HG02642 (cell line): ENCODE results near the gene SAAL1.

ENCODE experiments used
- ATAC-seq: cut with Tn5 transposase; IDR thresholded peaks from one replicate; pipeline ENCODE4 v1.9.1; 2021; ENCODE audit warnings: mild to moderate bottlenecking; ENCODE audit not compliant: unreplicated experiment, poor library complexity

Gene SAAL1

DNA sequence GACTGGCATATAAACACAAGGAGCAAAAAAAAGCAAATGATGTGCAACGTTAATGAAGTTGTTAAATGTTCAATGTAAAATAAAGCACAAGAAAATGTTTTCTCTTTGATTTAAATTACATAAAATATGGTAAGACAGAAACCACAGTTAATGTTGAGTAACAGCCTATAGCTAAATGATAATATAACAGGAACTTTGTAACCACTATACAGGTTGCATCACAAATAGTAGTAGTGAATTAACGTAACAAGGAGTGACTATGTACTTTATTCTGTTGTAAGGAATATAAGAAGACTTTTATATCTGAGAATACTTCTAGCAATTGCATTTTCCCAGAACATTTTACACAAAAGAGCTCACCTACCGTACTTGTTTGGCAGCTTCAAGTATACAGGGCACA is 16.9 kb downstream of the SAAL1 start:
- no peak for ATAC-seq

DNA sequence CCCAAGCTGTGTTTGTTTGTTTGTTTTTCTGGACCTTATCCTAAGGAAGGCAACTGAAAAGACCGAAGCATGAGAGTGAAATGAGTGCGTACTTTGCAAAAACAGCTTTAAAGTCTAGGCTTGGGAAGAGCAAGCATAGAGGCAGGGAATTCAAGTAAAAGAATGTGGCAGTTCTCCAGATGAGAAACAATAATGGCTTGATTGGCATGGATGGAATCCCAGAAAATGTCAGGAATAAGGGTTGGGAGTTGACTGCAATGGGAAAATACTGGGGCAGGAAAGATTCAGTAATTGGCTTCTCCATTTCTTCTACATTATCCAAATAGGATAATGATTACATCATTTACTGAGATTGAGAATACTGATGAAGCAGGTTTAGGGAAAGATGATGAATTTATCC is 17.5 kb downstream of the SAAL1 start:
- ATAC-seq, result no peak

DNA sequence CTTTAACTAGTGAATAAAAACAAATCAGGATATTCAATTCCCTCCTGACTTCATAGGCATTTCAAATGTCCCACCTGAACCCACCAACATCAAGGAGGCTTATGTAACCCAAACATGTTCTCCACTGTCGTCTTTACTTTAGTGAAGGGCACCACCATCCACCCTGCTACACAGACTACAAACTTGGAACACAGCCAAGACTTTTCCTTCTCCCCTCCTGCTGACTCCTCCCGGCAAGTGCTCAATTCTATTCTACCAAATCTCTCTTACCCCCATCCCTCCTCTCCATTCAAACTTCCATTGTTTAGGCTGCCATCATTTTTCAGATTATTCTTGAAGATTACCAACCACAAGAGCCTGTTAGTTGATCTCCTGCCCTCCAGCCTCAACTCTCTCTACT is 24.3 kb downstream of the SAAL1 start:
- no peak for ATAC-seq

DNA sequence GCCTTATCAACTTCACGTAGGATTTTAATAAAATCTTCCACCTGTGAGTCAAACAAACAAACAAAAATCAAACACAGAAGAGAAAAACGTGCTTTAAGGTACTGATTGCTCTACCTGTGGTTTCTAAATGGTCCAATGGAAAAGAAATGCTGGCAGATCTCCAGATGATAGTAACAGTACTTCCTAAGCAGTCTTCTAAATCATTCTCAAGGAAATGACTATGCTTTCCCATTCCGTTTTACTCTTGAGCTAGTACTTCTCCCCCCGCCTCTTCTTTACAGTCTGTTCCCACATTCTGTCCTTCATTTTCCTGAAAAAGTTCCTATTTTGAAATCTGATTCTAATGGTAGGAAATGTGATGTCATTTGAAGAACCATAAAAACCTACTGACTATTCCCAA is 25.4 kb downstream of the SAAL1 start:
- ATAC-seq, result no peak

DNA sequence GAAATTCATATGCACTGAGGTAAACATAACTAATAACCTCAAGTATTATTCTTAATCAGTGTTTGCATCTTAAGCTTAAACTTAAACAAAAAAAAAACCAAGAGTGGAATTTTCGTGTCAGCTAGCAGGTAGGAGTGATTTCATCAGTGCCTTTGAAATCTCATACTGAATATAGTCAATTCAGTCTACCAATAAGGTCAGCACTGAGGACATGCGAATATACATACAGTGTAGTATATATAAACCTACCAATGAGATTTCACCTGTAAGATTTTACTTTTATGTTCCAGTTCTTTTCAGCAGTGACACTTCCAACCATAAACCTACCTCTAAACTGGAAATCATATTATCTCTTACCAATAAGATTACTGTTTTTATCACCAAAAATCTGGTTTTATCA is 27.0 kb downstream of the SAAL1 start:
- no peak for ATAC-seq

DNA sequence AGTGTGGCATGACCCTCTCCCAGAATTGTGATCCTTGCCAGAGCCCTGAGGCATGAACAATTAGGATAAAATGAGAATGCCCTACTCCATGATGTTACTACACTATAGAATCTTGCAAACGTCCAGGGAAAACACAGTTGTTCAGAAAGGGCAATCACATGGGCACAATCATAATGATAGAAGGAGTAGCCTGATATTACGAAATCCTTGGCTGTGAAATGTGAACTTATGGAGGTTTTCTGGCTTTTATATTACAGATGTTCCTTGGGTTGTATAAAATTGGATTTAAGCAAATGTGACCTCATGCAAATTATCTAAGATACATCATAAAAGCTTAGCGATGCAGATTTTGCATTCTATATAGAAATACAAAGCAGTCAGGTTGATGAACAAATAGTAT is 30.4 kb downstream of the SAAL1 start:
- no peak for ATAC-seq

DNA sequence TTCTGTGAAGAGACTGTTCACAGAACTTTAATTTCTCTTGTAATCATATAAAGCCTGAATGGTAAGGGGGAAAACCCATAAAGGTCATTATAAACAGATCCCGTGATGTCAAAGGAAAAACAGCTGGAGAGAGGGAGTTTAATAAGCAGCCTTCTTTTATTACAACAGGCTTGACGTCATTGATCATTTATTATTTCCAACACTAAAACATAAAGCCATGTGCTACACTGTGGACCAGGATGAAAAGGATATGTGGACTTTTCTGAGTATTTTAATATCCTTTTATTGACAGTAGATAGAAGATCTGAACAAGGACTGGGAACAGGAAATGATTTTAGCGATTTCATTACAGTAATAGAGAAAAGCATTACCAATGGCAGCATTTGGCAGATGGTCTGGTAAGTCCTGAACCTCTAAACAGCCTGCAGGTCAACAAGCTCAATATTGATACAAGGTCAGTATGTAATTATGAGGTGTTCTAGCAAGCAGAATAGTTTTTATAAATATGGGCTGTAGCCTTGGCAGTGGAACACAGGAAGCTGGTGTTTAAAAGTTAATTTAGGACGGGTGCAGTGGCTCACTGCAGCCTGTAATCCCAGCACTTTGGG is 34.7 kb downstream of the SAAL1 start:
- no peak for ATAC-seq

DNA sequence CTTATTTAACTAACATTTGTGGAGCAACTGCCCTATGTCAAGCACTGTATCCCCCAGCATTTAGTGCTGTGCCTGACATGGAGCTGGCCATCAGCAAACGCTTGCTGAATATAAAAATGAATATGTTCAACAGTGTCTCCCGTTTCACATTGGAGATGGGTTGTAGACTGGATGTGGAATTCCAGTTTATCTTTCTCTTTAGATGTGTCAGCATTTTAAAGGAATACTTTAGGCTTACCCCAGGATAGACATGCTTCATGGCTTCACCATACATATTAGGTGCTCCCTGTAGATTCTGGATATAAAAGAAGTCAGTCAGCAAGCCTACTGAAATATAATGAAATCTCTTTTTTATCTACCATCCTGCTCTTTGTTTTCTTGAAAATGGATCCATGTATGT is 38.5 kb downstream of the SAAL1 start:
- no peak for ATAC-seq

DNA sequence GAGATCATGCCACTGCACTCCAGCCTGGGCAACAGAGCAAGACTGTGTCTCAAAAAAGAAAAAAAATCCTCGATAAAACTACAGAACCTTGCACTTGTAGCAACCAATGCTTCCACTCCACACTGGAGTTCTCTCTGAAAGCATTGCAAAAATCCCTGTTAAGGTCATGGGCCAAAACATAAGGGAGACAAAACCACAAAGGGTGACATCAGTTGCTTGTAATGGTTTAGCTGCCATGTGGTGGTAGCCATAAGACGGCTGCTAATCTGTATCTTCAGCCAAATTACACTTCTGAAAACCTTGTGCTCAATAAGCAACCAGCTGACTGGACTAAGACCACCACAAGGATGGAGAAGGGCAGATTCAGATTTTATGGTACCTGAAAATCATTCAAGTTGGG is 39.3 kb downstream of the SAAL1 start:
- ATAC-seq, result no peak

DNA sequence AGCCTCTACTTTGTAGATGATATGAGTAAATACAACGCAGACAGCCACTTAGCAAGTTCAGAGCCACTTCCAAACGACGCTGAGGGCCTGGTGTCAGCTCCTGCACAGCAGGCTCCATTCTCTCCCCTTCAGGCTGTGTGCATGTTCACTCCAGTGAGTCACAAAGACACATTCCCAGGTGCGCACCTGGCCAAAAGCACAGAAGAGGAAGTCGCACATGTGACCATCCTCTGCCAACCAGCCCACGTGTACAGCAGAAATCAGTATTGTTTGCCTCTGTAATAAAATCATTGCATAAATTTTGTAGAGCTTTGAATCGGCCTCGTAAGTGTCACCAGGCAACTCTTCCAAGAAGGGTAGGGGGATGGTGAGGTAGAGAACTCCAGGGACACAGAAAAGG is 40.3 kb downstream of the SAAL1 start:
- ATAC-seq, result no peak

DNA sequence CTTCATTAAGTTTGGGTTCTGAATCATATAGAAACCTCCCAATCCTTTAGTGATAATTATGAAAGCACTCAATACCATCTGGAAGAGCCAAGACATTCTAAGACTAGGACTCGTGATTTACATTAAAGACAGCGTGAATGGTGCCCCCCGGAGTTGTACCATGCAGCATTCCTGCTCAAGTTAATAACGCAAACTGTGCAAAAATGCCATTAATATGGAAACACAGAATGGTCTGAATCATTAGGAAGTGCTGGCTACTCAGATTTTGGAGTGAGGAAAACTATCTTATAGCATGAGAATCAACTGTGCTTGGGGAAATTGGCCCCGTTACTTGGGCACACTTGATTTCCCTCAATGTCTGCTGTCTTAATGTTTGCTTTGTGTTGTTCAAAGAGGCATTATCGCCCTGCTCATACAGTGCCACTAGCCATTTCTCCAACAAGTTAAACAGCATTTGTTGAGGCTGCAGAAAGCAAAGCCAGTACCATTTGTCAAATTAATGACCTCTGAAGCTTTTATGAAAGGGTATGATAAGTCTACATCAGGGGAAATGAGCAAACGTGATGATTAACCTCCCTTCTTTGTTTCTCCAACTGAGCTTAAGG is 41.3 kb downstream of the SAAL1 start:
- no peak for ATAC-seq

DNA sequence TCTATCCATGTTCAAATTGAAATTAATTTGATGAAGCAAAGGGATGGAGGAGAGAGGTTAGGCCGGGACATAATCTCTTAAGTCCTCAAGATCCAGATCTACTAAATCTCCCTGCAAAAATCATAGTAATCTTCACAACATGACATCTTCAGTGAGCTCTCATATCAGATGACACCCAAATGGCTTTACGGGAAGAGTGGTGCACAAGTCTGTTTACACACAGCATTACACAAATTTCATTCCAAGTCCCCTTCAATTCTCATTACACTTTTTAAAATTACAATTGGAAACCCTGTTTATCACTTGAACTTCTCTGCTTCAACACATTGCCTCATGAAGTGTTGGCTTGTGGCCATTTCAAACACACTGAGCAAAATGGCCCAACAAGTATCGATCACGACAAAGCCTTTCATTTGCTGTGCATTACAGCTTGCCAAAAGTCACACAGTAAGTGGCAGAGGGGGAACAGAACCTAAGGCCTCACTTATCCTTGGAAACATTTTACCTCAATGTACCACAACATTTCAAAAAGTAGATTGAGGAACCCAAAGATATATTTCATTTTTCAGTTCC is 41.9 kb downstream of the SAAL1 start:
- ATAC-seq, result no peak

DNA sequence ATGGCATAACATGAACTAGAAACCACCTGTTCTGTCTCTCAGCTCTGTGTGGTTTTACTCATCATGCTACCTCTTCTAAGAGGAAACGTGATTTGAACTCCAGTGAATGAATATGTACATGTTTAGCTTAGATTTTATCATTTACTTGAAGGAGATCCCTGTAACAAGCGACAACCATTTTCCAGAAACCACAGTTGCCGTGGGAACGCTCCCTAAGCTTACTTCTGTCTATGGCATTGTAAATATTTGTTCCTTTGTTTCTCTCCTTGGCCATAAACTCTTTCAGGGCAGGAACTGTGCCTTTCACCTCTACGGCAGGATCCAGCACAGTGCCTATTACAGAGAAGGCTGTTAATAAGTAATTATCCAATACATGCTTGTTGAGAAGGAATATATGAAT is 42.8 kb downstream of the SAAL1 start:
- no peak for ATAC-seq

DNA sequence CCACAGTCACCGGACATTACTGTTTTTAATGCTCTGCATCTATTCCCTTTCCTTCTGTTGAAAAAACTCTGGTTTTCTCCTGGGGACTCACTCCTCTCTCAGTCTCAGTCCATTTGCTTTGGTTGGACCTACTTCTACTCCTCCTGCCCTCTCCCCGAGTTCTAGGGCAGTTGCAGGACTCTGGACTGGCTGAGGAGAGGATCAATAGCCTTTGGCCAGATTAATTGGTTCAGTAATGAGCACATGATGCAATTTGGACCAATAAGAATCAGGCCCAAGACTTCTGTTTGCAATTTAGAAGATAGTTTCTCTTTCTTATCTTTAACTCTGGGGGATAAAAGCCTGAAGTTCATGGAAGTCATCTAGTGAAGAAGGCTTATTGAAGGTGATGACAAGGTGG is 44.5 kb downstream of the SAAL1 start:
- no peak for ATAC-seq

DNA sequence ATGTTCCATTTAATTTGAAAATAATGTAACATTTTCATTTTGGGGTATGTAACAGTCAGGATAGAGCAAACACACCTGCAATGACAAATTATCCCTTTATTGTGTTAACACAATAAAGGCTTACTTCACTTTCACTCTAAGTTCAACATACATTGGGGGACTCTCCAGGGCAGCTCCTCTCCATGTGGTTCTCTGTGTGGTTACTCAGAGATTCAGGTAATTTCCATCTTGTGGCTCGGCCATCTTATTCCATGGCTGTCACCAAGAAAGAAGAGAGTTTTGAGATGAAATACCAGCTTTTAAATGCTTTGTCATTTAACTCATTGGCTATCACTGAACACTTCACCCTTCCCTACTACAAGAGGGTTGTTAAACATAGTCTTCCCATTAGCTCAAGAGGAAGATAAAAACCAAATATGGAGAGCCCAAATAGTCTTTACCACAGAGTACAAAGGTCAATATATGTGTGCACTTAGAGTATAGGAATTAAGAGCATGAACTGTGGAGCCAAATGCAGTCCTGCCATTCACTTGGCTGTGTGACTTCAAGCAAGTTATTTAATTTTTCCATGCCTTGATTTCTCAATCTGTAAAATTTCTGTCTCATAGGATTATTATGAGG is 49.2 kb downstream of the SAAL1 start:
- no peak for ATAC-seq

DNA sequence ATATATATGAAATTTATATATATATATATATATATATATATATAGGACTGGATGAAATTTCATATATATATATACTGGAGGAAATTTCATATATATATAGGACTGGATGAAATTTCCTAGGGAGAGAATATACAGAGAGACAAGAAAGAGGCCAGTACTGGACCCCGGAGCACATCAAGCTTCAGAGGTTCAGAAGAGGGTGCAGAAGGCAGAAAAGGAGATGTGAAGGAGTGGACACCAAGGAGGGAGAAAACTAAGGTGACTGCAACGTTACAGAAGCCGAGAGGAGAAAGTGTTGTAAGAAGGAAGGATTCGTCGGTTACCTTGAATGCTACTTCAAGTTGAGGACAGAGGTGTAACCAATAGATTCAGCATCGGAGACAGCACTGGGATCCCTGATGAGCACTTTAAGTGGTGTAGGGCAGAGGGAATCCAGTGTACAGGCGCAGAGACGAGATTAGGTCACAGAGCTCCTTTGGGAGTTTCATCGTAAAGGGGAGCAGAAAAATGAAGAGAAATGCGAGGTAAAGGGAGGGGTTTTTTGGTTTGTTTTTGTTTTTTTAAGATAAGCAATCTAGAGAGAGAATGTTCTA is 51.3 kb downstream of the SAAL1 start:
- no peak for ATAC-seq

DNA sequence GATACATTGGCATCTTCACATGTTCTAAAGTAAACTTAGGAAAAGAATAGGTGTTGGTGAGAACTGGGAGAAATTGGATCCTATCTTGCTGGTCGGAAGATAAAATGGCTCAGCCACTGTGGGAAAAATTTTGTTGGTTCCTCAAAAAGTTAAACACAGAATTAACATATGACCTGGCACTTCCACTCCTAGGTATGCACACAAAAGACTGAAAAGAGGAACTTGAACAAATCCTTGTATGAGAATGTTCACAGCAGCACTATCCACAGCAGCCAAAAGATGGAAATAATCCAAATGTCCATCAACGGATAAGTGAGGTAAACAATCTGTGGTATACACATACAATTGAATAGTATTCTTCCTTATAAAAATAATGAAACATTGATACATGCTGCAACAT is 55.0 kb downstream of the SAAL1 start:
- ATAC-seq, result no peak

DNA sequence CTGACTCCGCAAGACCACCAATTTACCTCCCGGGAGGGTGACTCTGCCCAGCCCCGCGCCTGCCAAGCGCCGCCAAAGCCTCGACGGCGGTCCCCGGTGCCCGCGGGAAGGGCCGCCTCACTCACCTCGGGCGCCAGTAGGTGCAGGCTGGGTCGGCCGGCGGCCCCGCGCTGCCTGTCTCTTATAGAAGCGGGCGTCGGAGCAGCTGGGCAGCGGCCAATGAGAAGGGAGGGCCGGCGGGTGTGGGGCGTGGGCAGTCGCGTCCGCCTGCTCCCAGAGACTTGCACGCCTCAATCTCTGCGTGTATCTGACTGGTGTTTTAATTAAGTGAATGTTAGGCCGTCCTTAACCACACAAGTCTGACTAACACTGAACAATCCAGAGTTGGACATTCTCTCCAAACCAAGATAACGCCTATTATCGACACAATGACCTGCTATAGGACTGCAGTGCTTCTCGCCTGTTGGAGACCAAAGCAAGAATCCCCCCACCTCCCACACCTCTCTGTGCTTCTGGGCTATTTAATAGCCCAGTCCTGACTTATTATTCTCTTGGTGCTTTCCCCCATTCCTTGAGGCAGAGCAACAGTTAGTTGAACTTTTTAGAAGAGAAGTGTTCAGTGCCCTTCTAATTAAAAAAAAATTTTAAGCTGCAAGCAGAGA is 59.6 kb downstream of the SAAL1 start, which contains the start of gene TPH1:
TPH1 (minus strand) TSS at position 154 of the 662 bp plus-strand sequence. CDS start 5,507 bp downstream, outside the sequence.
- no peak for ATAC-seq

DNA sequence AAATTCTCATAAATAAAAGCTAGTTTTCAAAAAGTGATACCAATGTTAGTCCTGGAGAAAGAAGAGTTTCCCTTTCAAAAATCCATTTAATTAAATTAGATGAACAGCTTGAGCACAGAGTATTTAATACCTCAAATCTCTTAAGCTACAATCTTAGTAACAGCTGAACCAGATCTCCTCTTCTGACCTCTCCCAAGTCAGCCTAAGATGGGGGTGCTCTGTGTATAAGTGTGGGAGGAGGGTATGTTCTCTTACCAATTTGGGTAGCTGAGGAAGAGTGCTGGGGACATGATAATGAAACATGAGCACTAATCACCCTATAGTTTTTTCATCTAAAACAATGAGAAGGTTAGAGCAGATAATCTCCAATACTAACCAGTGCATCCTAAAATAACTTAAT is 69.4 kb downstream of the SAAL1 start:
- ATAC-seq, result no peak
